ENCODE data around the gene GNA14.

The GNA14 gene

GRCh38 chr9:77673941-77674791 is 26.0 kb upstream of the GNA14 start:
- H3K36me3 ChIP-seq (ENCODE audit: control insufficient read depth in 1 of 2, insufficient read depth in 2 of 2, low read length in 2 of 2) = no peaks in the 10 kb centered on the region
- H3K27me3 ChIP-seq (ENCODE audit: low read depth, low read length) = no peaks in the 10 kb centered on the region
- H3K4me1 ChIP-seq (ENCODE audit: control insufficient read depth in 1 of 2, insufficient read depth in 2 of 2, low read length in 2 of 2) = peaks cover 0 to 5% of the 10 kb centered on the region in 2 donors
- no peaks in the 10 kb centered on the region for H3K9me3 ChIP-seq (ENCODE audit: control insufficient read depth in 1 of 2, low read length in 2 of 2)
- H3K4me3 ChIP-seq (ENCODE audit: low read depth in 1 of 2, low read length in 2 of 2) = no peak overlapping the region
- peak overlapping the region; percentile 42 for H3K27ac ChIP-seq (ENCODE audit: low read length)

- Histone ChIP-seq H3K36me3 (ENCODE audit: control insufficient read depth in 1 of 2, insufficient read depth in 2 of 2, low read length in 2 of 2) (no peaks in the 10 kb centered on the region), H3K4me1 (ENCODE audit: control insufficient read depth in 1 of 2, insufficient read depth in 2 of 2, low read length in 2 of 2) (no peaks in the 10 kb centered on the region), H3K4me3 (ENCODE audit: low read depth in 1 of 2, low read length in 2 of 2) (no peak overlapping the region), H3K27ac (ENCODE audit: low read length) (no peak overlapping the region), H3K9me3 (ENCODE audit: control insufficient read depth in 1 of 2, low read length in 2 of 2) (no peaks in the 10 kb centered on the region), H3K27me3 (ENCODE audit: low read depth, low read length) (no peaks in the 10 kb centered on the region)
Measured at GRCh38 chr9:77672183-77672582, 24.1 kb upstream of the GNA14 start.

DNA sequence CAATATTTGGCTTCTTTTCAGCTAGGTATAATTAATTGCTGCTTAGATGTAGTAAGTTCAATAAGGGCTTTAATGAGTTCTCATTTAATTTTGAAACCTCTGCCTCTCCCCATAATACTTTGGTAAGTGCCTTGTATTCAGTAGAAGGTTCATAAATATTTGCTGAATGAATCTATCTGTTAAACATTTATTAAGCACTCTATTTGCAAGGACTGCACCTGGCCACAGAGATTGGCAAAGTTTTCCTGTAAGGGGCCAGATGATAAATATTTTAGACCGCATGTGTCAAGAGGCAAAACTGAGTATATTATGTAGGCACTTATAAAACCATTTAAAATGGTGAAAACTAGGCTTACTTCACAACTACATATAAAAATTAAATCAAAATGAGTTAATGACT is 19.0 kb upstream of the GNA14 start:
- Histone ChIP-seq H3K4me3 (ENCODE audit: low read depth in 1 of 2, low read length in 2 of 2) (no peak overlapping the region), H3K9me3 (ENCODE audit: control insufficient read depth in 1 of 2, low read length in 2 of 2) (no peaks in the 10 kb centered on the region), H3K36me3 (ENCODE audit: control insufficient read depth in 1 of 2, insufficient read depth in 2 of 2, low read length in 2 of 2) (no peaks in the 10 kb centered on the region), H3K27me3 (ENCODE audit: low read depth, low read length) (no peaks in the 10 kb centered on the region), H3K4me1 (ENCODE audit: control insufficient read depth in 1 of 2, insufficient read depth in 2 of 2, low read length in 2 of 2) (peaks cover 0 to 18% of the 10 kb centered on the region in 2 donors), H3K27ac (ENCODE audit: low read length) (no peak overlapping the region)

DNA sequence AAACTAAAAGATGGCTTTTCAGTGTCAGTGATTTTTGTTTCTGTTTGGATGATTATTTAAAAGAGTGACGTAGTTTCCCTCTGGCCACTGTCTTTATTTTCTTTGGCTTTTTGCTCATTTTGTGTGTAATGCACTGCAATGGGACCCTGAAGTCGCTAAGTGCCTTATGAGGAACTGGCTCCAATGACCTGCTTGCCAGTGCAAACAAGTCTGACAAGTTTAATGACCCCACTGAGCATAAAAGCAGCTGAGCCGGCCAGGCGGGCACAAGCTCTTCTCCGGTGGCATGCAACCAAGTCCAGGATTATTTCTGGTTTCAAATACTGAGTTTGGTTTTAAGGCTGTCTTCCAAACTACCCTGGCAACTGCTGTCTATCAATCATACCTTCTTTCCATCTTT is 15.6 kb upstream of the GNA14 start:
- Histone ChIP-seq H3K4me1 (ENCODE audit: control insufficient read depth in 1 of 2, insufficient read depth in 2 of 2, low read length in 2 of 2) (peaks cover 0 to 18% of the 10 kb centered on the region in 2 donors), H3K36me3 (ENCODE audit: control insufficient read depth in 1 of 2, insufficient read depth in 2 of 2, low read length in 2 of 2) (no peaks in the 10 kb centered on the region), H3K4me3 (ENCODE audit: low read depth in 1 of 2, low read length in 2 of 2) (no peak overlapping the region), H3K9me3 (ENCODE audit: control insufficient read depth in 1 of 2, low read length in 2 of 2) (no peaks in the 10 kb centered on the region), H3K27me3 (ENCODE audit: low read depth, low read length) (no peaks in the 10 kb centered on the region), H3K27ac (ENCODE audit: low read length) (no peak overlapping the region)

GRCh38 chr9:77661566-77662085 is 13.5 kb upstream of the GNA14 start:
- Histone ChIP-seq H3K27ac (ENCODE audit: low read length) (no peak overlapping the region), H3K9me3 (ENCODE audit: control insufficient read depth in 1 of 2, low read length in 2 of 2) (no peaks in the 10 kb centered on the region), H3K36me3 (ENCODE audit: control insufficient read depth in 1 of 2, insufficient read depth in 2 of 2, low read length in 2 of 2) (no peaks in the 10 kb centered on the region), H3K4me1 (ENCODE audit: control insufficient read depth in 1 of 2, insufficient read depth in 2 of 2, low read length in 2 of 2) (peaks cover 0 to 18% of the 10 kb centered on the region in 2 donors), H3K4me3 (ENCODE audit: low read depth in 1 of 2, low read length in 2 of 2) (no peak overlapping the region), H3K27me3 (ENCODE audit: low read depth, low read length) (no peaks in the 10 kb centered on the region)

GRCh38 chr9:77659926-77660325 is 11.8 kb upstream of the GNA14 start:
- H3K4me3 ChIP-seq (ENCODE audit: low read depth in 1 of 2, low read length in 2 of 2) = no peak overlapping the region
- no peaks in the 10 kb centered on the region for H3K36me3 ChIP-seq (ENCODE audit: control insufficient read depth in 1 of 2, insufficient read depth in 2 of 2, low read length in 2 of 2)
- H3K27me3 ChIP-seq (ENCODE audit: low read depth, low read length) = no peaks in the 10 kb centered on the region
- peaks cover 0 to 18% of the 10 kb centered on the region in 2 donors for H3K4me1 ChIP-seq (ENCODE audit: control insufficient read depth in 1 of 2, insufficient read depth in 2 of 2, low read length in 2 of 2)
- H3K9me3 ChIP-seq (ENCODE audit: control insufficient read depth in 1 of 2, low read length in 2 of 2) = no peaks in the 10 kb centered on the region
- no peak overlapping the region for H3K27ac ChIP-seq (ENCODE audit: low read length)

- H3K4me1 ChIP-seq (ENCODE audit: control insufficient read depth in 1 of 2, insufficient read depth in 2 of 2, low read length in 2 of 2) = peaks cover 3 to 15% of the 10 kb centered on the region in 2 donors
- no peaks in the 10 kb centered on the region for H3K27me3 ChIP-seq (ENCODE audit: low read depth, low read length)
- H3K4me3 ChIP-seq (ENCODE audit: low read depth in 1 of 2, low read length in 2 of 2) = no peak overlapping the region
- no peak overlapping the region for H3K27ac ChIP-seq (ENCODE audit: low read length)
- no peaks in the 10 kb centered on the region for H3K36me3 ChIP-seq (ENCODE audit: control insufficient read depth in 1 of 2, insufficient read depth in 2 of 2, low read length in 2 of 2)
- no peaks in the 10 kb centered on the region for H3K9me3 ChIP-seq (ENCODE audit: control insufficient read depth in 1 of 2, low read length in 2 of 2)
Measured at GRCh38 chr9:77651203-77651602, 3.1 kb upstream of the GNA14 start.

GRCh38 chr9:77649109-77649812 is 1.1 kb upstream of the GNA14 start:
- H3K4me1 ChIP-seq (ENCODE audit: control insufficient read depth in 1 of 2, insufficient read depth in 2 of 2, low read length in 2 of 2) = peaks cover 3 to 15% of the 10 kb centered on the region in 2 donors
- H3K4me3 ChIP-seq (ENCODE audit: low read depth in 1 of 2, low read length in 2 of 2) = peak overlapping the region; percentile 70 to 79
- H3K9me3 ChIP-seq (ENCODE audit: control insufficient read depth in 1 of 2, low read length in 2 of 2) = no peaks in the 10 kb centered on the region
- no peaks in the 10 kb centered on the region for H3K27me3 ChIP-seq (ENCODE audit: low read depth, low read length)
- H3K27ac ChIP-seq (ENCODE audit: low read length) = no peak overlapping the region
- no peaks in the 10 kb centered on the region for H3K36me3 ChIP-seq (ENCODE audit: control insufficient read depth in 1 of 2, insufficient read depth in 2 of 2, low read length in 2 of 2)

- Histone ChIP-seq H3K4me1 (ENCODE audit: control insufficient read depth in 1 of 2, insufficient read depth in 2 of 2, low read length in 2 of 2) (peaks cover 3 to 15% of the 10 kb centered on the region in 2 donors), H3K4me3 (ENCODE audit: low read depth in 1 of 2, low read length in 2 of 2) (peak overlapping the region; percentile 70 to 79), H3K27me3 (ENCODE audit: low read depth, low read length) (no peaks in the 10 kb centered on the region), H3K9me3 (ENCODE audit: control insufficient read depth in 1 of 2, low read length in 2 of 2) (no peaks in the 10 kb centered on the region), H3K36me3 (ENCODE audit: control insufficient read depth in 1 of 2, insufficient read depth in 2 of 2, low read length in 2 of 2) (no peaks in the 10 kb centered on the region), H3K27ac (ENCODE audit: low read length) (no peak overlapping the region)
Measured at GRCh38 chr9:77647267-77648233, 572 bp downstream of the GNA14 start.

DNA sequence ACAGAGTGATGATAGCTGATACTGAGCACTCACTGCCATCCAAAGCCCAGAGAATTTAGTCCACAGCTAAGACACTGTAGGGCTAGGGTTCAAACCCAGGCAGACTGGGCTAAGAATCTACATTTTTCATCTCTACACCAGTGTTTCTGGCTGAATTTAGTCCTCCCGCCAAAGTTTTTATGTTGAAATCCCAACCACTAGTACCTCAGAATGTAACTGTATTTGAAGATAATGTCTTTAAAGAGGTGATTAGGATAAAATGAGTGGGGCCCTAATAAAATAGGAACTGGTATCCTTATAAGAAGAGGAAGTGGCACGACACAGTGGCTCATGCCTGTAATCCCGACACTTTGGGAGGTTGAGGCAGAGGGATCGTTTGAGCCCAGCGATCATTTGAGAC is 4.3 kb downstream of the GNA14 start:
- Histone ChIP-seq H3K9me3 (ENCODE audit: control insufficient read depth in 1 of 2, low read length in 2 of 2) (no peaks in the 10 kb centered on the region), H3K4me3 (ENCODE audit: low read depth in 1 of 2, low read length in 2 of 2) (no peak overlapping the region), H3K27me3 (ENCODE audit: low read depth, low read length) (no peaks in the 10 kb centered on the region), H3K4me1 (ENCODE audit: control insufficient read depth in 1 of 2, insufficient read depth in 2 of 2, low read length in 2 of 2) (peaks cover 0 to 15% of the 10 kb centered on the region in 2 donors), H3K36me3 (ENCODE audit: control insufficient read depth in 1 of 2, insufficient read depth in 2 of 2, low read length in 2 of 2) (no peaks in the 10 kb centered on the region), H3K27ac (ENCODE audit: low read length) (no peak overlapping the region)

All from muscle layer of duodenum (tissue), 2 donors.